NCI-H187 treated with DMSO at 0.1 percent for 48 hours (cell line): ENCODE measurements around the gene IL1RAPL1.

ENCODE experiments used
- DNase-seq: peaks from one replicate; lab custom pipeline; 2025; lab: John Stamatoyannopoulos, UW

The IL1RAPL1 gene

GRCh38 chrX:29653721-29654120 lies 1066.5 kb downstream of the IL1RAPL1 start:
- DNase-seq = no peak

- no peak for DNase-seq
Measured at GRCh38 chrX:29659911-29660310, 1072.7 kb downstream of the IL1RAPL1 start.

- DNase-seq = no peak
Measured at GRCh38 chrX:29661290-29661689, 1074.0 kb downstream of the IL1RAPL1 start.

GRCh38 chrX:29662101-29662500 lies 1074.9 kb downstream of the IL1RAPL1 start:
- DNase-seq = no peak

- DNase-seq = no peak
Measured at GRCh38 chrX:29662759-29663503, 1075.7 kb downstream of the IL1RAPL1 start.

- no peak for DNase-seq
Measured at GRCh38 chrX:29665532-29665931, 1078.3 kb downstream of the IL1RAPL1 start.

GRCh38 chrX:29666366-29666765 lies 1079.1 kb downstream of the IL1RAPL1 start:
- DNase-seq = no peak

- DNase-seq = no peak
Measured at GRCh38 chrX:29671421-29671820, 1084.2 kb downstream of the IL1RAPL1 start.

- DNase-seq = no peak
Measured at GRCh38 chrX:29687687-29688086, 1100.4 kb downstream of the IL1RAPL1 start.

GRCh38 chrX:29690061-29690460 lies 1102.8 kb downstream of the IL1RAPL1 start:
- DNase-seq = no peak

- peak; percentile 1 for DNase-seq
Measured at GRCh38 chrX:29691044-29691443, 1103.8 kb downstream of the IL1RAPL1 start.

GRCh38 chrX:29693912-29694311 lies 1106.7 kb downstream of the IL1RAPL1 start:
- DNase-seq = no peak

- DNase-seq = no peak
Measured at GRCh38 chrX:29699239-29699638, 1112.0 kb downstream of the IL1RAPL1 start.

GRCh38 chrX:29707088-29707487 lies 1119.8 kb downstream of the IL1RAPL1 start:
- no peak for DNase-seq

GRCh38 chrX:29721152-29721551 lies 1133.9 kb downstream of the IL1RAPL1 start:
- DNase-seq = no peak

GRCh38 chrX:29724316-29724715 lies 1137.1 kb downstream of the IL1RAPL1 start:
- DNase-seq = no peak

- DNase-seq = no peak
Measured at GRCh38 chrX:29726811-29727210, 1139.6 kb downstream of the IL1RAPL1 start.

- no peak for DNase-seq
Measured at GRCh38 chrX:29728639-29729038, 1141.4 kb downstream of the IL1RAPL1 start.

GRCh38 chrX:29744966-29745365 lies 1157.7 kb downstream of the IL1RAPL1 start:
- no peak for DNase-seq

- DNase-seq = no peak
Measured at GRCh38 chrX:29746326-29746725, 1159.1 kb downstream of the IL1RAPL1 start.

GRCh38 chrX:29762006-29762405 lies 1174.8 kb downstream of the IL1RAPL1 start:
- no peak for DNase-seq

- DNase-seq = no peak
Measured at GRCh38 chrX:29775890-29776289, 1188.6 kb downstream of the IL1RAPL1 start.

GRCh38 chrX:29787656-29788055 lies 1200.4 kb downstream of the IL1RAPL1 start:
- no peak for DNase-seq

- DNase-seq = no peak
Measured at GRCh38 chrX:29788991-29789699, 1201.9 kb downstream of the IL1RAPL1 start.
